NCI-H2081 treated with DMSO at 0.1 percent for 48 hours (cell line): Measurements from ENCODE around the gene CAMK2B.
"Not testable (repeated sequence)": the region's sequence is repeated elsewhere in the genome, so short reads cannot be mapped to it uniquely, and the experiment has no call there.

Source experiments
- DNase-seq: peaks from one replicate; lab custom pipeline; 2025; lab: John Stamatoyannopoulos, UW

The CAMK2B gene

GRCh38 chr7:44189993-44190872, 135.2 kb downstream of the CAMK2B start:
- DNase-seq, result no peak

- DNase-seq, result peak; percentile 15
Observed at GRCh38 chr7:44189286-44189992, 136.0 kb downstream of the CAMK2B start, which contains the start of gene GCK. Gene GCK, minus strand, starts transcription at chr7:44189439. Its CDS starts 486 bp downstream, at chr7:44188953.

- DNase-seq, result no peak
Observed at GRCh38 chr7:44188480-44189225, 136.7 kb downstream of the CAMK2B start.

GRCh38 chr7:44187636-44188416, 137.6 kb downstream of the CAMK2B start:
- DNase-seq, result no peak

- no peak for DNase-seq
Observed at GRCh38 chr7:44186736-44187135, 138.7 kb downstream of the CAMK2B start.

- no peak for DNase-seq
Observed at GRCh38 chr7:44185729-44186128, 139.7 kb downstream of the CAMK2B start.

- DNase-seq, result no peak
Observed at GRCh38 chr7:44184873-44185446, 140.4 kb downstream of the CAMK2B start.

GRCh38 chr7:44184206-44184872, 141.1 kb downstream of the CAMK2B start:
- no peak for DNase-seq

GRCh38 chr7:44183386-44183785, 142.0 kb downstream of the CAMK2B start:
- DNase-seq, result no peak

- DNase-seq, result no peak
Observed at GRCh38 chr7:44182827-44183226, 142.6 kb downstream of the CAMK2B start.

- no peak for DNase-seq
Observed at GRCh38 chr7:44180631-44181030, 144.8 kb downstream of the CAMK2B start.

GRCh38 chr7:44177570-44178131, 147.7 kb downstream of the CAMK2B start:
- no peak for DNase-seq

- DNase-seq, result no peak
Observed at GRCh38 chr7:44176486-44176885, 148.9 kb downstream of the CAMK2B start.

GRCh38 chr7:44175730-44176129, 149.7 kb downstream of the CAMK2B start:
- no peak for DNase-seq

GRCh38 chr7:44174694-44174948, 150.8 kb downstream of the CAMK2B start:
- not testable (repeated sequence) for DNase-seq

GRCh38 chr7:44173911-44174693, 151.3 kb downstream of the CAMK2B start:
- no peak for DNase-seq

GRCh38 chr7:44172803-44173424, 152.5 kb downstream of the CAMK2B start:
- DNase-seq, result no peak

GRCh38 chr7:44172352-44172751, 153.0 kb downstream of the CAMK2B start:
- no peak for DNase-seq

GRCh38 chr7:44171901-44172300, 153.5 kb downstream of the CAMK2B start:
- not testable (repeated sequence) for DNase-seq
